Neural progenitor cell (in vitro differentiated cells): ENCODE measurements around the gene MAP2K5. TPM values are rescaled to one million over a fixed set of nuclear protein-coding genes. Genes with fewer than 3 reads are reported as not detected.
A peak's percentile ranks its signal among the peaks of the same experiment; 100 is the strongest.

Source experiments
- DNase-seq: peaks from one replicate; pipeline ENCODE4 v3.0.0-alpha.2; 2016; ENCODE audit warnings: low spot score
- H2AFZ ChIP-seq: fragments of 200-600 bp; sonication (generic); replicated peaks from 2 replicates; pipeline ENCODE4 v1.6.1; 2016; ENCODE audit warnings: antibody characterized with exemption
- H3F3A ChIP-seq: fragments of 200-600 bp; sonication (generic); 2 replicates; pipeline ENCODE4 v1.6.1; 2016; ENCODE audit warnings: antibody characterized with exemption, low read depth
- H3K27ac ChIP-seq: fragments of 200-600 bp; sonication (generic); 2 replicates; pipeline ENCODE4 v1.5.1; 2016; ENCODE audit warnings: mild to moderate bottlenecking
- H3K27me3 ChIP-seq: fragments of 200-600 bp; sonication (generic); 2 replicates; pipeline ENCODE4 v1.6.1; 2016; ENCODE audit warnings: mild to moderate bottlenecking, moderate library complexity
- H3K36me3 ChIP-seq: fragments of 200-600 bp; sonication (generic); 2 replicates; pipeline ENCODE4 v1.5.1; 2016
- H3K4me1 ChIP-seq: fragments of 200-600 bp; sonication (generic); 2 replicates; pipeline ENCODE4 v1.6.1; 2016; ENCODE audit warnings: mixed run types
- H3K4me2 ChIP-seq: fragments of 200-600 bp; sonication (generic); 2 replicates; pipeline ENCODE4 v1.6.1; 2016
- H3K4me3 ChIP-seq: fragments of 200-600 bp; sonication (generic); 2 replicates; pipeline ENCODE4 v1.5.1; 2016
- H3K79me2 ChIP-seq: fragments of 200-600 bp; sonication (generic); 2 replicates; pipeline ENCODE4 v1.6.1; 2016; ENCODE audit warnings: low read depth
- H3K9ac ChIP-seq: fragments of 200-600 bp; sonication (generic); 2 replicates; pipeline ENCODE4 v1.6.1; 2016
- H3K9me3 ChIP-seq: fragments of 200-600 bp; sonication (generic); 2 replicates; pipeline ENCODE4 v1.5.1; 2016; ENCODE audit warnings: low read depth
- H4K20me1 ChIP-seq: fragments of 200-600 bp; sonication (generic); 2 replicates; pipeline ENCODE4 v1.6.1; 2016; ENCODE audit warnings: low read depth
- H3K27ac Mint-ChIP-seq: 3 replicates; pipeline ENCODE4 v1.8.0; 2021; ENCODE audit warnings: mixed read lengths
- H3K27me3 Mint-ChIP-seq: 2 replicates; pipeline ENCODE4 v1.8.0; 2022; ENCODE audit warnings: low read depth, mild to moderate bottlenecking, inconsistent platforms, moderate library complexity, mixed read lengths; ENCODE audit not compliant: insufficient read depth
- H3K36me3 Mint-ChIP-seq: 3 replicates; pipeline ENCODE4 v1.8.0; 2021; ENCODE audit warnings: mixed read lengths
- H3K4me1 Mint-ChIP-seq: 3 replicates; pipeline ENCODE4 v1.8.0; 2021; ENCODE audit warnings: mixed read lengths
- H3K4me3 Mint-ChIP-seq: 3 replicates; pipeline ENCODE4 v1.8.0; 2021; ENCODE audit warnings: mild to moderate bottlenecking, moderate library complexity, mixed read lengths
- H3K9me3 Mint-ChIP-seq: 3 replicates; pipeline ENCODE4 v1.8.0; 2020; ENCODE audit warnings: mixed read lengths
- CTCF ChIP-seq: fragments of 200-600 bp; sonication (generic); IDR thresholded peaks from 2 replicates; pipeline ENCODE4 v1.5.1; 2017; ENCODE audit warnings: antibody characterized with exemption, mild to moderate bottlenecking
- EZH2 ChIP-seq: fragments of 200-600 bp; sonication (generic); IDR thresholded peaks from 2 replicates; pipeline ENCODE4 v1.6.1; 2017; ENCODE audit warnings: antibody characterized with exemption, mild to moderate bottlenecking, moderate library complexity
- EZH2phosphoT487 ChIP-seq: fragments of 200-600 bp; sonication (generic); IDR thresholded peaks from 2 replicates; pipeline ENCODE4 v1.6.1; 2017; ENCODE audit warnings: antibody characterized with exemption
- total RNA-seq: library from RNA; depleted of rRNA; stranded (reverse); fragments of >200 nt; gene quantifications from 2 replicates; pipeline ENCODE4 v1.2.3, GENCODE V29; 2015; ENCODE audit warnings: low replicate concordance

Gene MAP2K5
- total RNA-seq, 1 donor from 2014 or later = 17.2 TPM

DNA sequence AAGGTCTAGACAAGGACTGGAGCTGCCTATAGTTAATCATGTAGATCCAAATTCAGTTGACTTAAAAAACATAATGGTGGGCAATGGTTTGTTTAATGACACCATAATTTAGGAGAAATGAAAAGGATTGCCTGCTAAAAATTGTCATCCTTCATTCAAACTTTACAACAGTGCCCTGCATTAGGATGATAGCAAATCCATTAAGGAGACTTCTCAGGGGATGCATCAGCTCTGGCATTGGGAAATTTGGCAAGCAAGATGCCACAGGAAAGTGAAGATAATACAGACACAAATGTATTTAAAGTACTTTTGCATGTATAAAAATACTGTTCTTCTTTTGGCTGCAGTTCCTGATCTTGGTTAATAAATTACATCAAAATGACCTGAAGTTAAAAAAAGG, 189.7 kb downstream of the MAP2K5 start:
- Histone ChIP-seq H3K9me3 (no peaks in the 10 kb centered on the region), H3K4me2 (no peak overlapping the region), H3K36me3 (no peaks in the 10 kb centered on the region), H3K27ac (no peak overlapping the region), H3K4me1 (peaks cover 24% of the 10 kb centered on the region), H3K9ac (no peak overlapping the region), H4K20me1 (no peaks in the 10 kb centered on the region), H3F3A (no peaks in the 10 kb centered on the region), H2AFZ (no peak overlapping the region), H3K27me3 (no peaks in the 10 kb centered on the region), H3K4me3 (no peak overlapping the region), H3K79me2 (no peaks in the 10 kb centered on the region)
- no peak overlapping the region for H3K27ac Mint-ChIP-seq
- H3K4me1 Mint-ChIP-seq = peaks cover 16% of the 10 kb centered on the region
- no peaks in the 10 kb centered on the region for H3K9me3 Mint-ChIP-seq
- H3K36me3 Mint-ChIP-seq = no peaks in the 10 kb centered on the region
- TF ChIP-seq EZH2 = no peak
- no peak for TF ChIP-seq CTCF
- no peak for TF ChIP-seq EZH2phosphoT487
- no peak for DNase-seq
- H3K4me3 Mint-ChIP-seq = no peak overlapping the region
- H3K27me3 Mint-ChIP-seq = peaks cover 2% of the 10 kb centered on the region

DNA sequence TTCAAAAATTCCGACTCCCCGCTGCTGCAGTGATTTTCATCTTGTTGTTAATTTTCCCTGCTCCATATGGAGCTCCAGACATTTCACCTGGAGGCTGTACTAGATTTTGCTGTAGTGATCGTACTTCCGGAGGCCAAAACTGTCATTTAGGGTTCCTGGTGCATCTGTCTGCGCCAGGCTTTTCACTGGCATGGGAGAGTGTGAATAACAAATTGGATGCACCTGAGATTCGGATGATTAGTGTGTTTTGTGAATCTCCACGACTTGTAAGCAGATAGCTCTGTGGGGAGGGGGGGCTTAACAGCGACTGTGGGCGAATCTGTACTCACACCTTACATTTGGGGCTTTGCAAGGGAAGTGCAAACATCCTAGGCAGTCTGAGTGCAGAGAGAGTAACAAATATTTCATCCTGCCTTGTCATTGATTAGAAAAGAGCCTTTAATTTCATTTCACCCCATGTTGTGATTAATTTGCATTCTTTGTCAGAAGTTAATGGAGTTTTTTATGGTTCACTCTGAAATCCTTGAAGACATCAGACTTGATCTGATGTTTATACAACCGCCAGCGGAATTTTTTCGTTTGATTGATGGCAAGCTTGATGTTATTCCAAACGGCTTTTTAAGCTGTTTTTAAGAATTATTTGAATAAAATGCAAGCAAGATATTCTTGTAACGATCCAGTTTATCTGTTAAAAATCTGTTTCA, 190.3 kb downstream of the MAP2K5 start:
- H3K9me3 Mint-ChIP-seq = no peaks in the 10 kb centered on the region
- Histone ChIP-seq H3K9ac (peak overlapping the region; percentile 28), H2AFZ (no peak overlapping the region), H3K4me2 (no peak overlapping the region), H3K4me1 (peaks cover 24% of the 10 kb centered on the region), H3K27me3 (no peaks in the 10 kb centered on the region), H3K79me2 (no peaks in the 10 kb centered on the region), H3K4me3 (no peak overlapping the region), H3K36me3 (no peaks in the 10 kb centered on the region), H3K9me3 (no peaks in the 10 kb centered on the region), H4K20me1 (no peaks in the 10 kb centered on the region), H3F3A (no peaks in the 10 kb centered on the region), H3K27ac (no peak overlapping the region)
- H3K27ac Mint-ChIP-seq = no peak overlapping the region
- H3K27me3 Mint-ChIP-seq = peaks cover 2% of the 10 kb centered on the region
- no peaks in the 10 kb centered on the region for H3K36me3 Mint-ChIP-seq
- H3K4me3 Mint-ChIP-seq = no peak overlapping the region
- peaks cover 16% of the 10 kb centered on the region for H3K4me1 Mint-ChIP-seq
- TF ChIP-seq CTCF (no peak), EZH2phosphoT487 (no peak), EZH2 (no peak)
- DNase-seq = no peak

GRCh38 chr15:67735896-67736295, 193.4 kb downstream of the MAP2K5 start:
- Histone ChIP-seq H3F3A (no peaks in the 10 kb centered on the region), H3K79me2 (no peaks in the 10 kb centered on the region), H3K9ac (no peak overlapping the region), H3K4me2 (no peak overlapping the region), H3K4me1 (peaks cover 18% of the 10 kb centered on the region), H3K9me3 (no peaks in the 10 kb centered on the region), H2AFZ (no peak overlapping the region), H3K36me3 (no peaks in the 10 kb centered on the region), H3K4me3 (no peak overlapping the region), H4K20me1 (no peaks in the 10 kb centered on the region), H3K27ac (no peak overlapping the region), H3K27me3 (no peaks in the 10 kb centered on the region)
- H3K27ac Mint-ChIP-seq = no peak overlapping the region
- no peaks in the 10 kb centered on the region for H3K9me3 Mint-ChIP-seq
- no peak for TF ChIP-seq EZH2phosphoT487
- TF ChIP-seq CTCF = no peak
- no peak for TF ChIP-seq EZH2
- H3K27me3 Mint-ChIP-seq = no peaks in the 10 kb centered on the region
- DNase-seq = no peak
- H3K4me3 Mint-ChIP-seq = no peak overlapping the region
- peaks cover 15% of the 10 kb centered on the region for H3K4me1 Mint-ChIP-seq
- no peaks in the 10 kb centered on the region for H3K36me3 Mint-ChIP-seq
